ENCODE measurements around the gene NPHP4. TPM values are rescaled to one million over a fixed set of nuclear protein-coding genes. Genes with fewer than 3 reads are reported as not detected.

The NPHP4 gene
- polyA plus RNA-seq, 4 donors = 1.4 to 10.0 (median 2.8) TPM

DNA sequence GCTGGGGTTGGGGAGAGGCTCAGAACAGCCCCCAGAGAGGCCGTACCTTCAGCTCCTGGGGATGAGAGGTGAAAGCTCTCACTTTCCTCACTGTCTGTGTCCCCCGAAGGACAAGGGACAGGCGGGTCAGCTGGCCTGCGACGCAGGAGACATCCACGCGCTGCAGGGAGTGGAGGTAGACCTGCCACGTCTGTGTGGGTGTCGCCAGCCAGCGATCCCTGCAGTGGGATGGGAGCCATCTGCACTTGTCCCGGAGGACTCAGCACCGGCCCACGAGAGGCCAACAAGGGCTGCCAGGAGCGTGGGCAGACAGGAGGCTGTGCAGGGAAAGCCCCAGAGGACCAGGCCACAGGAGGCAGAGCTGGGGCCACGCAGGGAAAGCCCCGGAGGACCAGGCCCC, 127.2 kb downstream of the NPHP4 start:
- 92 to 96% (median 95%) methylated on average over 15 to 16 of the region's 16 CpGs for WGBS, 3 donors
- Histone ChIP-seq H3K4me1 (ENCODE audit: control insufficient read depth in 3 of 3, insufficient read depth in 2 of 3, low read depth in 1 of 3, low read length in 2 of 3) (no peaks in the 10 kb centered on the region), H3K27ac (ENCODE audit: low read depth in 1 of 3, low read length in 2 of 3) (no peak overlapping the region), H3K36me3 (ENCODE audit: control insufficient read depth in 3 of 3, insufficient read depth in 2 of 3, low read depth in 1 of 3, low read length in 3 of 3) (peaks cover 0 to 40% (median 0%) of the 10 kb centered on the region in 3 donors), H3K9me3 (ENCODE audit: control insufficient read depth in 2 of 2, insufficient read depth in 1 of 2, low read depth in 1 of 2, low read length in 1 of 2) (peaks cover 0 to 5% of the 10 kb centered on the region in 2 donors), H3K27me3 (ENCODE audit: control insufficient read depth in 3 of 3, insufficient read depth in 3 of 3, low read length in 3 of 3) (no peaks in the 10 kb centered on the region), H3K4me3 (ENCODE audit: low read depth in 1 of 3, low read length in 3 of 3) (no peak overlapping the region)
- DNase-seq (no peak), FAIRE-seq (no peak)

DNA sequence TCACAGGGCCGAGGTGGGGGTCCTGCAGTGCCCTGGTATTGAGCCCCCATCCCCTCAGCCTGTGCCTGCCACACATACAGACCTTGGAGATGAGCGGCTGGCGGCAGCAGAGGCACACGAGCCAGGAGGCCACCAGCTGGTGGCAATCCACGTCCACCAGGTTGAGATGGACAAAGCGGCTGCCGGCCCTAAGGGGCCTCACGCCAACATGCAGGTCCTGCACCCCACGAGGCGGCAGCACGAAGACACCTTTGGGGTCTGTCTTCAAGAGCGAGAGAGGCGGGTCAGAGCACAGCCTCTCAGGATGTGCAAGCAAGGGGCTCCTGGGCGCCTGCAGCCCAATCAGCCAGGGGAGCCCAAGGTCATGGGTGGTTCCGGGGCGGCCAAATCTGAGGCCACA, 128.0 kb downstream of the NPHP4 start:
- H3K27ac ChIP-seq (ENCODE audit: low read depth in 1 of 3, low read length in 2 of 3) = no peak overlapping the region
- H3K27me3 ChIP-seq (ENCODE audit: control insufficient read depth in 3 of 3, insufficient read depth in 3 of 3, low read length in 3 of 3) = no peaks in the 10 kb centered on the region
- 95 to 98% (median 97%) methylated on average over 16 of the region's 16 CpGs for WGBS, 3 donors
- H3K4me1 ChIP-seq (ENCODE audit: control insufficient read depth in 3 of 3, insufficient read depth in 2 of 3, low read depth in 1 of 3, low read length in 2 of 3) = no peaks in the 10 kb centered on the region
- FAIRE-seq = no peak
- DNase-seq = no peak
- peaks cover 0 to 38% (median 0%) of the 10 kb centered on the region in 3 donors for H3K36me3 ChIP-seq (ENCODE audit: control insufficient read depth in 3 of 3, insufficient read depth in 2 of 3, low read depth in 1 of 3, low read length in 3 of 3)
- peaks cover 0 to 2% of the 10 kb centered on the region in 2 donors for H3K9me3 ChIP-seq (ENCODE audit: control insufficient read depth in 2 of 2, insufficient read depth in 1 of 2, low read depth in 1 of 2, low read length in 1 of 2)
- no peak overlapping the region for H3K4me3 ChIP-seq (ENCODE audit: low read depth in 1 of 3, low read length in 3 of 3)

DNA sequence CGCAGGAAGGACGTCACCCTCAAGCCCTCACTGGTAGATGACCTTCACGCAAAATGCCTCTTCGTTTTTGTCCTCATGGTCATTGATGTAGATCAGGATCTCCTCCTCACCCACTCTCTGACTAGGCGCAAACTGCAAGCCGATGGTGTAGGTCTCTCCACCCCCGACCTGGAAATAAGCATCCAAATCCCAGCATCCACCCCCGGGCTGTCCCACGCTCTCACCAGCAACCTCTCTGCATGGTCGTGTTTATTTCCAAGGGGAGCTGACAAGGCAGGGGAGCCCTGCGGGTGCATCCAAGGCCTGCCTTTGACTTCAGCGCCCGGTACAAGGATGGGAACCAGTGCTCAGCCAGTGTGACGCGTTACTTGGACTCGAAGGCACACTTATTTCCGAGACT, 129.0 kb downstream of the NPHP4 start:
- no peak overlapping the region for H3K27ac ChIP-seq (ENCODE audit: low read depth in 1 of 3, low read length in 2 of 3)
- no peak for DNase-seq
- no peaks in the 10 kb centered on the region for H3K4me1 ChIP-seq (ENCODE audit: control insufficient read depth in 3 of 3, insufficient read depth in 2 of 3, low read depth in 1 of 3, low read length in 2 of 3)
- 93 to 95% (median 94%) methylated on average over 17 of the region's 17 CpGs for WGBS, 3 donors
- H3K4me3 ChIP-seq (ENCODE audit: low read depth in 1 of 3, low read length in 3 of 3) = no peak overlapping the region
- H3K36me3 ChIP-seq (ENCODE audit: control insufficient read depth in 3 of 3, insufficient read depth in 2 of 3, low read depth in 1 of 3, low read length in 3 of 3) = peaks cover 0 to 40% (median 0%) of the 10 kb centered on the region in 3 donors
- FAIRE-seq = no peak
- H3K9me3 ChIP-seq (ENCODE audit: control insufficient read depth in 2 of 2, insufficient read depth in 1 of 2, low read depth in 1 of 2, low read length in 1 of 2) = no peaks in the 10 kb centered on the region
- no peaks in the 10 kb centered on the region for H3K27me3 ChIP-seq (ENCODE audit: control insufficient read depth in 3 of 3, insufficient read depth in 3 of 3, low read length in 3 of 3)

DNA sequence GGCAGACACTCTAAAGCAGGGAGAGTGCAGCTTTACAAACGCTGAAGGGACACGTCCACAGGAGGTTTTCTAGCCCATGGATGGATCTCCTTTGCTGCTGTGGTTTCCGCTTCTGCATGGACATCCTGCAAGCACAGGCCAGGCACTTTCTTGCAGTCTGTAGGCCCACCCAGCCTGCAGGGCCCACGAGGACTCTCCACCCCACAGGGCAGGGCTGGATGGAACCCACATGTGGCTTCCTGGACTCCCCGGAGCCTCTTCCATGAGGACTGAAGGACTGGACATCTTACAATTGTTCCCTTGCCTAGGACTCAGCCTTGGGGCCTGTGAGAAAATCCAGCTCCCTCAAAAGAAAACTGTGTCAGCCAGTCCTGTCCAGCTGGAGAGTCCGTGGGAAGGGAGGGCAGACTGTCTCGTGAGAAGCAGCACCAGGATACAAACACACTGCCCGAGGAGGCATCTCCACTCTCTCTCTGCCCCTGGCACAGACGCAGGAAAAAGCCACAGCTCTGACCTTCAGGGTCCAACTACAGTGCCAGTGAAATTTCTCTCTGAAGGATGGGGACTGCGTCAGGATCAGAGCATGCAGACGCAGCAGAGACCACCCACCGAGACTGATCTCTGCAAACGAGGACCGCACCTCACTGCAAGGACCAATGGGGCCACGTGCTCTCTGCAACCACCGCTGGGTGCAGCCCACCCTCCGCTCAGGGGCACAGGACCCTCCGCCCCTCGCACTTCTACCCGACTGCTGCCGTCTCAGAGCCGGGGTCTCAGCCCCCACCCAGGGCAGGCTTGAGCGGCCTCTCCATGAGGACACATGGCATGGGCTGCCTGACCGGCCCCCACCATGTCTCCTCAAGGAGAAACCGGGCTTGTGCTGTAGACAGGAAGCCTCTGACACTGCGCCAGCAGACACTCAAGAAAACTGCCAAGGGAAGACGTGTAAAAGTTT, 130.1 kb downstream of the NPHP4 start:
- H3K4me3 ChIP-seq (ENCODE audit: low read depth in 1 of 3, low read length in 3 of 3) = no peak overlapping the region
- no peaks in the 10 kb centered on the region for H3K9me3 ChIP-seq (ENCODE audit: control insufficient read depth in 2 of 2, insufficient read depth in 1 of 2, low read depth in 1 of 2, low read length in 1 of 2)
- no peaks in the 10 kb centered on the region for H3K4me1 ChIP-seq (ENCODE audit: control insufficient read depth in 3 of 3, insufficient read depth in 2 of 3, low read depth in 1 of 3, low read length in 2 of 3)
- peaks cover 0 to 32% (median 0%) of the 10 kb centered on the region in 3 donors for H3K36me3 ChIP-seq (ENCODE audit: control insufficient read depth in 3 of 3, insufficient read depth in 2 of 3, low read depth in 1 of 3, low read length in 3 of 3)
- no peak for FAIRE-seq
- no peak overlapping the region for H3K27ac ChIP-seq (ENCODE audit: low read depth in 1 of 3, low read length in 2 of 3)
- H3K27me3 ChIP-seq (ENCODE audit: control insufficient read depth in 3 of 3, insufficient read depth in 3 of 3, low read length in 3 of 3) = no peaks in the 10 kb centered on the region
- DNase-seq = no peak
- WGBS, 3 donors = 82 to 93% (median 92%) methylated on average over 27 of the region's 27 CpGs

DNA sequence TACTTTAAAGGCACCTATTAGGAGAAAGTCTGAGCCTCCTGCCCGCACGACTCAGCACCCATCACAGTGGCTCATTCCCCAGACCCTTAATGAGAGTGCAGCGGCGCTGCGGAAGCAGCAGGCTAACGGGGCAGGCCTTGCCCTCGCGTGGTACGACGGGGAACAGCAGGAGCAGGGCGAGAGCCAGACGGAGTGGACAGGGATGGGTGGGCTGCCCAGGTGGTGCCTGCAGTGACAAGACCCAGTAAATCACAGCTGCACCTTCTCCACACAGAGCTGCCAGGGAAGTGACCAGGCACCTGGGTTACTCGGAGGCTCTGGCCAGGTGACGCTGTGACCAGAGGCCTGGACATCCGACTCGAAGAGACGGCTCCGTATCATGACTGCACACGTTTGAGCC, 131.9 kb downstream of the NPHP4 start:
- no peak for FAIRE-seq

DNA sequence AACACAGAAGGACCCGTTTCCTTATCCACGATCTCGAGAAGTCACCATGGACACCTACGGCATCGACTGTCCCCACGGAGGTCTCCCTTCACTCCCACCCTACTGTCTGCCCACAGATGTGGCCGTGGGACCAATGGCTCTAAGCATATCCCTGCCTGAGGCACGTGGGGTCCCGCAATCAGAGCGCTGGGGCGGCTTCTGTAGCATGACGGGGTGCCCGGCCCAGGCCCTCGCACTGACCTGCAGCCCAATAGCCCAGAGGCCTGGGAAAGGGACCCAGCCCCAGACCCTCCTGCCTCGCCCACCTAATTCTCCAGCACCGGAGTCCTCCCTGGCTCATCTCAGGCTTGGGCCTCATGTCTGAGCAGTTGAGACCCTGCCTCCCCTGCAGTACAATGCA, 132.5 kb downstream of the NPHP4 start:
- 91 to 95% (median 94%) methylated on average over 16 of the region's 16 CpGs for WGBS, 3 donors
- no peak for FAIRE-seq
- no peak overlapping the region for H3K4me3 ChIP-seq (ENCODE audit: low read depth in 1 of 3, low read length in 3 of 3)

More for the DNA sequence above, 131.9 kb downstream of the NPHP4 start:
- WGBS, 3 donors = 90 to 95% (median 95%) methylated on average over 19 of the region's 19 CpGs
- H3K27ac ChIP-seq (ENCODE audit: low read depth in 1 of 3, low read length in 2 of 3) = no peak overlapping the region
- DNase-seq = no peak
- H3K36me3 ChIP-seq (ENCODE audit: control insufficient read depth in 3 of 3, insufficient read depth in 2 of 3, low read depth in 1 of 3, low read length in 3 of 3) = peaks cover 0 to 27% (median 0%) of the 10 kb centered on the region in 3 donors
- no peaks in the 10 kb centered on the region for H3K9me3 ChIP-seq (ENCODE audit: control insufficient read depth in 2 of 2, insufficient read depth in 1 of 2, low read depth in 1 of 2, low read length in 1 of 2)
- no peaks in the 10 kb centered on the region for H3K4me1 ChIP-seq (ENCODE audit: control insufficient read depth in 3 of 3, insufficient read depth in 2 of 3, low read depth in 1 of 3, low read length in 2 of 3)
- no peaks in the 10 kb centered on the region for H3K27me3 ChIP-seq (ENCODE audit: control insufficient read depth in 3 of 3, insufficient read depth in 3 of 3, low read length in 3 of 3)
- H3K4me3 ChIP-seq (ENCODE audit: low read depth in 1 of 3, low read length in 3 of 3) = no peak overlapping the region

DNA sequence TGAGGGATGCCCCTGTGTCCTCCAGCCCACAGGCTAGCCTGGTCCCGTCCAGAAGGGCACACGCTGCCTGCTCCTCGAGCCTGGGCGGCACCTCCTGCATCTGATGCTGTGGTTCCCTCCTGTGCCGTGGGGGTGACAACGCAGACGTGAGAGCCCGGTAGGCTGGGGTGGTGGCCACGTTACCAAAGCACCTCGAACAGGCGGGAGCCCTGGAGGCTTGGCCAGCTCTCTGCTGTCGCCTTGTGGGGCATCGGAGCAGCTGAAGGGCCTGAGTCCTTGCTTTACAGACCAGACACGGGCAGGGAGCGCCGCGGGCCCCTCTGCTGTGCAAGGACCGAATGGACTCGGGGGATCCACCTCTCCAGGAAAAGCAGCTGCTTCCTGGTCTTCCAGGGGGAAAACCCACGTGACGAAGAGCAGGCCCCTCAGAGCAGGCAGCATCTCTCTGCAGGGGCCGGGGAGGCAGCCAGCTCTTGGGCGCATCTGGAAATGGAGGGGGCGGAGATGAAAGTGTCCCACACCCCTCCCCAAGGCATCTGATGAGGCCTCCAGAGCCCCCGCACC, 133.3 kb downstream of the NPHP4 start:
- FAIRE-seq = no peak
- WGBS, 3 donors = 85 to 94% (median 91%) methylated on average over 25 of the region's 25 CpGs
- H3K27me3 ChIP-seq (ENCODE audit: control insufficient read depth in 3 of 3, insufficient read depth in 3 of 3, low read length in 3 of 3) = no peaks in the 10 kb centered on the region
- no peak overlapping the region for H3K4me3 ChIP-seq (ENCODE audit: low read depth in 1 of 3, low read length in 3 of 3)
- no peaks in the 10 kb centered on the region for H3K4me1 ChIP-seq (ENCODE audit: control insufficient read depth in 3 of 3, insufficient read depth in 2 of 3, low read depth in 1 of 3, low read length in 2 of 3)
- H3K9me3 ChIP-seq (ENCODE audit: control insufficient read depth in 2 of 2, insufficient read depth in 1 of 2, low read depth in 1 of 2, low read length in 1 of 2) = no peaks in the 10 kb centered on the region
- peaks cover 0 to 21% (median 0%) of the 10 kb centered on the region in 3 donors for H3K36me3 ChIP-seq (ENCODE audit: control insufficient read depth in 3 of 3, insufficient read depth in 2 of 3, low read depth in 1 of 3, low read length in 3 of 3)
- H3K27ac ChIP-seq (ENCODE audit: low read depth in 1 of 3, low read length in 2 of 3) = no peak overlapping the region
- no peak for DNase-seq

More for the DNA sequence above, 132.5 kb downstream of the NPHP4 start:
- no peak for DNase-seq
- Histone ChIP-seq H3K36me3 (ENCODE audit: control insufficient read depth in 3 of 3, insufficient read depth in 2 of 3, low read depth in 1 of 3, low read length in 3 of 3) (peaks cover 0 to 24% (median 0%) of the 10 kb centered on the region in 3 donors), H3K27me3 (ENCODE audit: control insufficient read depth in 3 of 3, insufficient read depth in 3 of 3, low read length in 3 of 3) (no peaks in the 10 kb centered on the region), H3K27ac (ENCODE audit: low read depth in 1 of 3, low read length in 2 of 3) (no peak overlapping the region), H3K4me1 (ENCODE audit: control insufficient read depth in 3 of 3, insufficient read depth in 2 of 3, low read depth in 1 of 3, low read length in 2 of 3) (no peaks in the 10 kb centered on the region), H3K9me3 (ENCODE audit: control insufficient read depth in 2 of 2, insufficient read depth in 1 of 2, low read depth in 1 of 2, low read length in 1 of 2) (no peaks in the 10 kb centered on the region)

DNA sequence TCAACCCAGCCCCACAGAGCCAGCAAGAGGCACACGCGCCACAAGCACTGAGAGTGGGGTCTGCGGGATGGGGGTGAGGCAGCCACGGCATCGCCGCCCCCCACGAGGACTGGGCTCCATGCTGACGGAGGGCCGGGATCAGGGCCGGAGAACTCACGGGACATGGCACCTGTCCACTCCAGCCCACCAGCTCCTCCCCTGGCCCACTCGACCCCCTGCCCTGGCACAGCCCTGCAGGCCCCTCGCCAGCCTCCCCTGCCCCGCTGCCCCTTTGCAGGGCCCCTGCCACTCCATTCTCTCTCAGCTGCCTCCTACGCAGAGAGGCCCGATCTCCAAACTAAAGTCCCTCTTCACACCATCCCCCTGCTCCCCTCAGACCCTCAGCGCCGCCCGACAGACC, 134.0 kb downstream of the NPHP4 start:
- Histone ChIP-seq H3K27ac (ENCODE audit: low read depth in 1 of 3, low read length in 2 of 3) (no peak overlapping the region), H3K36me3 (ENCODE audit: control insufficient read depth in 3 of 3, insufficient read depth in 2 of 3, low read depth in 1 of 3, low read length in 3 of 3) (peaks cover 0 to 15% (median 0%) of the 10 kb centered on the region in 3 donors), H3K4me3 (ENCODE audit: low read depth in 1 of 3, low read length in 3 of 3) (no peak overlapping the region), H3K4me1 (ENCODE audit: control insufficient read depth in 3 of 3, insufficient read depth in 2 of 3, low read depth in 1 of 3, low read length in 2 of 3) (no peaks in the 10 kb centered on the region), H3K9me3 (ENCODE audit: control insufficient read depth in 2 of 2, insufficient read depth in 1 of 2, low read depth in 1 of 2, low read length in 1 of 2) (no peaks in the 10 kb centered on the region), H3K27me3 (ENCODE audit: control insufficient read depth in 3 of 3, insufficient read depth in 3 of 3, low read length in 3 of 3) (no peaks in the 10 kb centered on the region)
- DNase-seq = no peak
- no peak for FAIRE-seq
- WGBS, 3 donors = 91 to 95% (median 92%) methylated on average over 7 to 19 of the region's 19 CpGs

All from small intestine (tissue), 7 donors.